ENCODE results near the gene OTOGL. TPM values are rescaled to one million over a fixed set of nuclear protein-coding genes. Genes with fewer than 3 reads are reported as not detected.

OTOGL gene
- polyA plus RNA-seq, 1 donor from 2014 or later: 0.33 TPM

DNA sequence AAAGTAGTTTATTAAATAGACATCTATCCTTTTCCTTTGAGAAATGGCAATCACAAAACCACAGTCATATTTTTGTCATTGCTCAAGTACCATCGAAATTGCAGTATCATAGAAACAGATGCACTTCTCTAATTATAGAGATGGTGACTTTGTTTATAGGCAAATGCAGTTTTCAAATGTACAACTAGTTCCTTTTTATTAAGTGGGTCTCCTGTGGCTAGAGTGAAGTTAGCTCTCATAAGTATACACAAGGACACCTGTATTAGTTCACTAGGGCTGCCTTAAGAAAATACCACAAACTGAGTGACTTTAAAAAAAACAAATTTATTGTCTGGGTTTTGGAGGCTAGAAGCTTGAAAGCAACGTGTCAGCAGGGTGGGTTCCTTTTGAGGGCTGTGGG lies 62.8 kb downstream of the OTOGL start:
- H3K4me3 ChIP-seq (ENCODE audit: low read length): no peak overlapping the region
- no peak overlapping the region for H3K9ac ChIP-seq (ENCODE audit: low read length)
- no peak overlapping the region for H3K27ac ChIP-seq (ENCODE audit: low read length)
- no peaks in the 10 kb centered on the region for H3K9me3 ChIP-seq (ENCODE audit: low read length)
- H3K27me3 ChIP-seq (ENCODE audit: insufficient read depth, low read depth, low read length): no peaks in the 10 kb centered on the region
- TF ChIP-seq, protein P1, sequence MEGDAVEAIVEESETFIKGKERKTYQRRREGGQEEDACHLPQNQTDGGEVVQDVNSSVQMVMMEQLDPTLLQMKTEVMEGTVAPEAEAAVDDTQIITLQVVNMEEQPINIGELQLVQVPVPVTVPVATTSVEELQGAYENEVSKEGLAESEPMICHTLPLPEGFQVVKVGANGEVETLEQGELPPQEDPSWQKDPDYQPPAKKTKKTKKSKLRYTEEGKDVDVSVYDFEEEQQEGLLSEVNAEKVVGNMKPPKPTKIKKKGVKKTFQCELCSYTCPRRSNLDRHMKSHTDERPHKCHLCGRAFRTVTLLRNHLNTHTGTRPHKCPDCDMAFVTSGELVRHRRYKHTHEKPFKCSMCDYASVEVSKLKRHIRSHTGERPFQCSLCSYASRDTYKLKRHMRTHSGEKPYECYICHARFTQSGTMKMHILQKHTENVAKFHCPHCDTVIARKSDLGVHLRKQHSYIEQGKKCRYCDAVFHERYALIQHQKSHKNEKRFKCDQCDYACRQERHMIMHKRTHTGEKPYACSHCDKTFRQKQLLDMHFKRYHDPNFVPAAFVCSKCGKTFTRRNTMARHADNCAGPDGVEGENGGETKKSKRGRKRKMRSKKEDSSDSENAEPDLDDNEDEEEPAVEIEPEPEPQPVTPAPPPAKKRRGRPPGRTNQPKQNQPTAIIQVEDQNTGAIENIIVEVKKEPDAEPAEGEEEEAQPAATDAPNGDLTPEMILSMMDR (IDR thresholded peaks at IDR 0.05; ENCODE audit: poor library complexity, severe bottlenecking): no peak
- TF ChIP-seq MXI1 (conservative IDR thresholded peaks at IDR 0.05; ENCODE audit: poor library complexity, severe bottlenecking) (no peak), POLR2AphosphoS5 (IDR thresholded peaks at IDR 0.05) (no peak), TAF1 (IDR thresholded peaks at IDR 0.05; ENCODE audit: low read depth) (no peak), EP300 (conservative IDR thresholded peaks at IDR 0.05; ENCODE audit: poor library complexity, severe bottlenecking) (no peak), SMC3 (conservative IDR thresholded peaks at IDR 0.05; ENCODE audit: poor library complexity) (no peak), EZH2 (IDR thresholded peaks at IDR 0.05; ENCODE audit: borderline replicate concordance, insufficient read depth, low read length, poor library complexity, severe bottlenecking) (no peak), RAD21 (conservative IDR thresholded peaks at IDR 0.05) (no peak)
- TF ChIP-seq, protein P2, sequence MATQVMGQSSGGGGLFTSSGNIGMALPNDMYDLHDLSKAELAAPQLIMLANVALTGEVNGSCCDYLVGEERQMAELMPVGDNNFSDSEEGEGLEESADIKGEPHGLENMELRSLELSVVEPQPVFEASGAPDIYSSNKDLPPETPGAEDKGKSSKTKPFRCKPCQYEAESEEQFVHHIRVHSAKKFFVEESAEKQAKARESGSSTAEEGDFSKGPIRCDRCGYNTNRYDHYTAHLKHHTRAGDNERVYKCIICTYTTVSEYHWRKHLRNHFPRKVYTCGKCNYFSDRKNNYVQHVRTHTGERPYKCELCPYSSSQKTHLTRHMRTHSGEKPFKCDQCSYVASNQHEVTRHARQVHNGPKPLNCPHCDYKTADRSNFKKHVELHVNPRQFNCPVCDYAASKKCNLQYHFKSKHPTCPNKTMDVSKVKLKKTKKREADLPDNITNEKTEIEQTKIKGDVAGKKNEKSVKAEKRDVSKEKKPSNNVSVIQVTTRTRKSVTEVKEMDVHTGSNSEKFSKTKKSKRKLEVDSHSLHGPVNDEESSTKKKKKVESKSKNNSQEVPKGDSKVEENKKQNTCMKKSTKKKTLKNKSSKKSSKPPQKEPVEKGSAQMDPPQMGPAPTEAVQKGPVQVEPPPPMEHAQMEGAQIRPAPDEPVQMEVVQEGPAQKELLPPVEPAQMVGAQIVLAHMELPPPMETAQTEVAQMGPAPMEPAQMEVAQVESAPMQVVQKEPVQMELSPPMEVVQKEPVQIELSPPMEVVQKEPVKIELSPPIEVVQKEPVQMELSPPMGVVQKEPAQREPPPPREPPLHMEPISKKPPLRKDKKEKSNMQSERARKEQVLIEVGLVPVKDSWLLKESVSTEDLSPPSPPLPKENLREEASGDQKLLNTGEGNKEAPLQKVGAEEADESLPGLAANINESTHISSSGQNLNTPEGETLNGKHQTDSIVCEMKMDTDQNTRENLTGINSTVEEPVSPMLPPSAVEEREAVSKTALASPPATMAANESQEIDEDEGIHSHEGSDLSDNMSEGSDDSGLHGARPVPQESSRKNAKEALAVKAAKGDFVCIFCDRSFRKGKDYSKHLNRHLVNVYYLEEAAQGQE (IDR thresholded peaks at IDR 0.05; ENCODE audit: borderline replicate concordance): no peak
- H4K20me1 ChIP-seq (ENCODE audit: insufficient read depth): no peaks in the 10 kb centered on the region
- no peaks in the 10 kb centered on the region for H3K79me2 ChIP-seq (replicated peaks; ENCODE audit: insufficient read depth, low read length)
- no peaks in the 10 kb centered on the region for H3F3A ChIP-seq (ENCODE audit: insufficient read depth, low read length, poor library complexity, severe bottlenecking)
- no peak overlapping the region for H3K4me2 ChIP-seq (ENCODE audit: low read length)
- no peaks in the 10 kb centered on the region for H3K36me3 ChIP-seq (ENCODE audit: insufficient read depth, low read length)
- H3K9me2 ChIP-seq (ENCODE audit: insufficient read depth, low read length): no peaks in the 10 kb centered on the region
- no peak overlapping the region for H2AFZ ChIP-seq (ENCODE audit: low read depth, low read length)

DNA sequence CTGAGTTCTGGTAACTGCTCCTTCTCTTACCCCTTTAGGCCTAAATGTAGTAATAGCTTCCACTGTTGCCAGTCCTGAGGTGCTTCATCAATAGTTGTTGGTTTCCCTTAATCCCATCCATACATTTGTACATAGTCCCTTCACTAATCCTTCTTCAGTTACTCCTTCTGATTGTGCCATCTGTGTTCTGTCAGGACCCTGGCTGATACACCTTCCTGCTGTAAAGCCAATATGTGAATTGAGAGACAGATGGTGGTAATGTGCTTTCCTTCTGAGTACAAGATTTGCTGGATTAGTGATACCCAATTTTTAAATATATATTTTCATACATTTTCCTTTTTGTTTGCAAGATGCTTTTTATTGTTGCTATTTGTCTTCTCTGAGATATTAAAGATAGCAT lies 66.4 kb downstream of the OTOGL start:
- Histone ChIP-seq H3K9ac (ENCODE audit: low read length) (no peak overlapping the region), H3K4me2 (ENCODE audit: low read length) (no peak overlapping the region), H3K4me3 (ENCODE audit: low read length) (no peak overlapping the region), H4K20me1 (ENCODE audit: insufficient read depth) (no peaks in the 10 kb centered on the region), H3K27ac (ENCODE audit: low read length) (no peak overlapping the region), H2AFZ (ENCODE audit: low read depth, low read length) (no peak overlapping the region), H3K79me2 (replicated peaks; ENCODE audit: insufficient read depth, low read length) (no peaks in the 10 kb centered on the region), H3K36me3 (ENCODE audit: insufficient read depth, low read length) (no peaks in the 10 kb centered on the region), H3K9me3 (ENCODE audit: low read length) (no peaks in the 10 kb centered on the region), H3K9me2 (ENCODE audit: insufficient read depth, low read length) (no peaks in the 10 kb centered on the region), H3F3A (ENCODE audit: insufficient read depth, low read length, poor library complexity, severe bottlenecking) (no peaks in the 10 kb centered on the region), H3K27me3 (ENCODE audit: insufficient read depth, low read depth, low read length) (no peaks in the 10 kb centered on the region)
- TF ChIP-seq TAF1 (IDR thresholded peaks at IDR 0.05; ENCODE audit: low read depth): no peak

DNA sequence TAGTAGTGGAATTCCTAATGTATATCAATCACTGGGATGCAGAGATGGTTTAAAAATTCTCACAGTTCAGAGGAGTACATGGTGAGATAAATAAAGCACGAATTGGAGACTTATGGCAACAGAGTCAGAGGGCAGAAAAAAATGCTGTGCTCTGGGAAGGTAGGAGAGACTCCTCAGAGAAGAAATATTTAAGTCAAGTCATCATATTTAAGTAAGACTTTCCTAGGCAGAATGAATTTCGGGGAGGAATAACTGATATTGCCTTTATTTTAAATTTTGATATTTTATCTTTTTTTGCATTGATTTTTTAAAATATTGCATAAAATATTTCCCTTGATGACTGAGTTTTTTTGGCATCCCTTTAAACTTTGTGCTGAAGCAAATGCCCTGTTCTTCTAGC lies 67.4 kb downstream of the OTOGL start:
- Histone ChIP-seq H3K79me2 (replicated peaks; ENCODE audit: insufficient read depth, low read length) (no peaks in the 10 kb centered on the region), H3K27ac (ENCODE audit: low read length) (no peak overlapping the region), H3K36me3 (ENCODE audit: insufficient read depth, low read length) (no peaks in the 10 kb centered on the region), H3K27me3 (ENCODE audit: insufficient read depth, low read depth, low read length) (no peaks in the 10 kb centered on the region), H4K20me1 (ENCODE audit: insufficient read depth) (no peaks in the 10 kb centered on the region), H3K9me3 (ENCODE audit: low read length) (no peaks in the 10 kb centered on the region), H3K4me2 (ENCODE audit: low read length) (no peak overlapping the region), H3K9me2 (ENCODE audit: insufficient read depth, low read length) (no peaks in the 10 kb centered on the region), H2AFZ (ENCODE audit: low read depth, low read length) (no peak overlapping the region), H3F3A (ENCODE audit: insufficient read depth, low read length, poor library complexity, severe bottlenecking) (no peaks in the 10 kb centered on the region), H3K4me3 (ENCODE audit: low read length) (no peak overlapping the region), H3K9ac (ENCODE audit: low read length) (no peak overlapping the region)
- TF ChIP-seq RAD21 (conservative IDR thresholded peaks at IDR 0.05): no peak
- TF ChIP-seq, protein P1 (IDR thresholded peaks at IDR 0.05; ENCODE audit: poor library complexity, severe bottlenecking): no peak
- TF ChIP-seq MXI1 (conservative IDR thresholded peaks at IDR 0.05; ENCODE audit: poor library complexity, severe bottlenecking): no peak
- TF ChIP-seq SMC3 (conservative IDR thresholded peaks at IDR 0.05; ENCODE audit: poor library complexity): no peak
- no peak for TF ChIP-seq POLR2AphosphoS5 (IDR thresholded peaks at IDR 0.05)
- TF ChIP-seq EZH2 (IDR thresholded peaks at IDR 0.05; ENCODE audit: borderline replicate concordance, insufficient read depth, low read length, poor library complexity, severe bottlenecking): no peak
- TF ChIP-seq EP300 (conservative IDR thresholded peaks at IDR 0.05; ENCODE audit: poor library complexity, severe bottlenecking): no peak
- TF ChIP-seq TAF1 (IDR thresholded peaks at IDR 0.05; ENCODE audit: low read depth): no peak
- TF ChIP-seq, protein P2 (IDR thresholded peaks at IDR 0.05; ENCODE audit: borderline replicate concordance): no peak

Measured in neural cell (in vitro differentiated cells).